Mucosa of descending colon (tissue), 3 donors: ENCODE data around the gene POLR2L. TPM values are rescaled to one million over a fixed set of nuclear protein-coding genes. Genes with fewer than 3 reads are reported as not detected.

Experiments used
- ATAC-seq: fragments of 200-7000 bp; cut with Tn5 transposase; one replicate; pipeline ENCODE4 v1.9.1; 2020; ENCODE audit warnings: mild to moderate bottlenecking, moderate library complexity
- DNase-seq, 3 donors: peaks; one replicate each; pipeline ENCODE4 v3.0.0-alpha.2; 2020
- H3K36me3 ChIP-seq: fragments of 200-600 bp; one replicate; pipeline ENCODE4 v1.8.0; 2021; ENCODE audit warnings: low read depth, mild to moderate bottlenecking
- H3K4me1 ChIP-seq: fragments of 200-600 bp; one replicate; pipeline ENCODE4 v1.8.0; 2021; ENCODE audit warnings: low read depth, mild to moderate bottlenecking
- H3K4me3 ChIP-seq: fragments of 200-600 bp; one replicate; pipeline ENCODE4 v1.8.0; 2021; ENCODE audit warnings: mild to moderate bottlenecking
- H3K9me3 ChIP-seq: fragments of 200-600 bp; one replicate; pipeline ENCODE4 v1.8.0; 2021; ENCODE audit warnings: mild to moderate bottlenecking
- CTCF ChIP-seq: fragments of 200-600 bp; IDR thresholded peaks from one replicate; pipeline ENCODE4 v1.8.0; 2022; ENCODE audit warnings: antibody characterized with exemption, mild to moderate bottlenecking
- intact Hi-C, 2 donors: fragments of 100-400 bp; cut with DNase I in 1 of 2; cut with micrococcal nuclease in 1 of 2; formaldehyde crosslinking; loops; one replicate each; pipeline versions ENCODE4 v1.11.0 to v1.11.1; 2022; cut with DNase I, micrococcal nuclease
- total RNA-seq, 3 donors: library from RNA; stranded (reverse); fragmentation: NEBNext Ultra II Directional in 2 of 3; extraction: Animal tissue kit (Norgen Biotek cat#: 25700) in 2 of 3; gene quantifications; one replicate each; pipeline versions ENCODE4 v1.2.1 to v1.2.4, GENCODE V29; 2021 to 2023
- donor health status: DM: no; HTN: no; CAD: no; lungs with moderate emphysema.
- donor health status: DM: no; HTN: no; CAD: no.
- donor health status: DM: no; HTN: yes; CAD: no.

POLR2L gene
- total RNA-seq, 3 donors from 2014 or later, result 67.1 to 86.8 (median 82.1) TPM

GRCh38 chr11:843818-844692 lies 1.7 kb upstream of the POLR2L start:
- intact Hi-C loops, result no loop called here
- Histone ChIP-seq H3K36me3 (no peaks in the 10 kb centered on the region), H3K9me3 (no peaks in the 10 kb centered on the region), H3K4me1 (peaks cover 42% of the 10 kb centered on the region), H3K4me3 (no peak overlapping the region)
- no peak for TF ChIP-seq CTCF
- DNase-seq, result peak; percentile 79 to 90 (median 79)
- peak; percentile 9 for ATAC-seq

- H3K4me3 ChIP-seq, result peak overlapping the region; percentile 90
- DNase-seq (peak in 2 of 3 donors; percentile 56 to 71), ATAC-seq (no peak)
- no peaks in the 10 kb centered on the region for H3K9me3 ChIP-seq
- H3K36me3 ChIP-seq, result no peaks in the 10 kb centered on the region
- no peak for TF ChIP-seq CTCF
- H3K4me1 ChIP-seq, result peaks cover 42% of the 10 kb centered on the region
- intact Hi-C loops, result no loop called here
Measured at GRCh38 chr11:843086-843734, 881 bp upstream of the POLR2L start.

- ATAC-seq, result peak; percentile 32
- Histone ChIP-seq H3K4me3 (peak overlapping the region; percentile 90), H3K9me3 (no peaks in the 10 kb centered on the region), H3K36me3 (no peaks in the 10 kb centered on the region), H3K4me1 (peaks cover 50% of the 10 kb centered on the region)
- peak in 1 of 3 donors; percentile 58 for DNase-seq
- intact Hi-C loops, result no loop called here
- TF ChIP-seq CTCF, result no peak
Measured at GRCh38 chr11:841981-842369, 354 bp downstream of the POLR2L start.

GRCh38 chr11:839875-840617 lies 2.3 kb downstream of the POLR2L start:
- no peaks in the 10 kb centered on the region for H3K36me3 ChIP-seq
- no peak overlapping the region for H3K4me3 ChIP-seq
- no peaks in the 10 kb centered on the region for H3K9me3 ChIP-seq
- DNase-seq, result no peak
- no peak for TF ChIP-seq CTCF
- peaks cover 53% of the 10 kb centered on the region for H3K4me1 ChIP-seq
- no peak for ATAC-seq
- intact Hi-C loops, result no loop called here

- DNase-seq, result no peak
- Histone ChIP-seq H3K36me3 (no peaks in the 10 kb centered on the region), H3K4me1 (peaks cover 49% of the 10 kb centered on the region), H3K4me3 (no peak overlapping the region), H3K9me3 (no peaks in the 10 kb centered on the region)
- no peak for ATAC-seq
- intact Hi-C loops, result no loop called here
- no peak for TF ChIP-seq CTCF
Measured at GRCh38 chr11:839280-839623, 3.1 kb downstream of the POLR2L start.
